Measurements from ENCODE around the gene TMEM120A. TPM values are rescaled to one million over a fixed set of nuclear protein-coding genes. Genes with fewer than 3 reads are reported as not detected.

Gene TMEM120A
- total RNA-seq, 1 donor from 2014 or later: 26.4 TPM

DNA sequence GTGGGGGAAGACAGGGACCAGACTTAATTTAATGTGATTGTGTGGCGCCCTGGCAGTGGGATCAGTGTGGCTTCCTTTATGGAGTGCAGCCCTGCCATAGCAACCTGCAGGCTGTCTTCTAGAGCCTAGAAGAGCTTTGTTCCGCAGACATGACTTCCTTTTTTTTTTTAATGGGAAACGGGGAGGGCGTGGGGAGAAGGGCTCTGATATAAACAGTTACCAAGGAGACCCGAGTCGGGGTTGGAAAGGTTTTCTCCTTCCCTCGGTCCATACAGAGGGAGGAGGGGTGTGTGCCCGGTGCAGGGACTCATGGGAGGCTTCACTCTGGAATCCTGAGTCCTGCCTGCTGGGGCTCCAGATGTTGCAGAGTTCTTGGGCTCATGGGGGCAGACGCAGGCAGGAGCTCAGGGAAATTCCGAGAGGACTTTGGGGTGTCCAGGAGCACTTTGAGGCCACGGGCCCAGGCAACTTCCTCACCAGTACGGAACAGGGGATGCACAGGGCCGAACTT is 26.9 kb downstream of the TMEM120A start:
- DNase-seq: no peak
- peaks cover 19% of the 10 kb centered on the region for H3K27me3 Mint-ChIP-seq (ENCODE audit: unreplicated experiment)
- no peaks in the 10 kb centered on the region for H3K36me3 Mint-ChIP-seq (ENCODE audit: unreplicated experiment)
- H3K9me3 Mint-ChIP-seq (ENCODE audit: unreplicated experiment): peaks cover 31% of the 10 kb centered on the region
- peaks cover 53% of the 10 kb centered on the region for H3K4me1 Mint-ChIP-seq (ENCODE audit: low read depth, unreplicated experiment)
- H3K27ac Mint-ChIP-seq (ENCODE audit: unreplicated experiment): peak overlapping the region; percentile 98
- TF ChIP-seq, protein P1, sequence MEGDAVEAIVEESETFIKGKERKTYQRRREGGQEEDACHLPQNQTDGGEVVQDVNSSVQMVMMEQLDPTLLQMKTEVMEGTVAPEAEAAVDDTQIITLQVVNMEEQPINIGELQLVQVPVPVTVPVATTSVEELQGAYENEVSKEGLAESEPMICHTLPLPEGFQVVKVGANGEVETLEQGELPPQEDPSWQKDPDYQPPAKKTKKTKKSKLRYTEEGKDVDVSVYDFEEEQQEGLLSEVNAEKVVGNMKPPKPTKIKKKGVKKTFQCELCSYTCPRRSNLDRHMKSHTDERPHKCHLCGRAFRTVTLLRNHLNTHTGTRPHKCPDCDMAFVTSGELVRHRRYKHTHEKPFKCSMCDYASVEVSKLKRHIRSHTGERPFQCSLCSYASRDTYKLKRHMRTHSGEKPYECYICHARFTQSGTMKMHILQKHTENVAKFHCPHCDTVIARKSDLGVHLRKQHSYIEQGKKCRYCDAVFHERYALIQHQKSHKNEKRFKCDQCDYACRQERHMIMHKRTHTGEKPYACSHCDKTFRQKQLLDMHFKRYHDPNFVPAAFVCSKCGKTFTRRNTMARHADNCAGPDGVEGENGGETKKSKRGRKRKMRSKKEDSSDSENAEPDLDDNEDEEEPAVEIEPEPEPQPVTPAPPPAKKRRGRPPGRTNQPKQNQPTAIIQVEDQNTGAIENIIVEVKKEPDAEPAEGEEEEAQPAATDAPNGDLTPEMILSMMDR (IDR thresholded peaks at IDR 0.05; ENCODE audit: partially characterized antibody, unreplicated experiment): no peak
- no peak overlapping the region for H3K4me3 Mint-ChIP-seq (ENCODE audit: unreplicated experiment)

GRCh38 chr7:75967055-75967454 is 27.3 kb downstream of the TMEM120A start:
- Mint-ChIP-seq H3K27me3 (ENCODE audit: unreplicated experiment) (peaks cover 18% of the 10 kb centered on the region), H3K4me1 (ENCODE audit: low read depth, unreplicated experiment) (peaks cover 50% of the 10 kb centered on the region), H3K27ac (ENCODE audit: unreplicated experiment) (peak overlapping the region; percentile 98), H3K36me3 (ENCODE audit: unreplicated experiment) (no peaks in the 10 kb centered on the region), H3K9me3 (ENCODE audit: unreplicated experiment) (peaks cover 31% of the 10 kb centered on the region), H3K4me3 (ENCODE audit: unreplicated experiment) (no peak overlapping the region)
- TF ChIP-seq, protein P1 (IDR thresholded peaks at IDR 0.05; ENCODE audit: partially characterized antibody, unreplicated experiment): no peak
- no peak for DNase-seq

GRCh38 chr7:75966190-75966961 is 28.0 kb downstream of the TMEM120A start:
- H3K4me3 Mint-ChIP-seq (ENCODE audit: unreplicated experiment): peak overlapping the region; percentile 74
- H3K27me3 Mint-ChIP-seq (ENCODE audit: unreplicated experiment): peaks cover 14% of the 10 kb centered on the region
- H3K27ac Mint-ChIP-seq (ENCODE audit: unreplicated experiment): peak overlapping the region; percentile 98
- TF ChIP-seq, protein P1 (IDR thresholded peaks at IDR 0.05; ENCODE audit: partially characterized antibody, unreplicated experiment): no peak
- H3K36me3 Mint-ChIP-seq (ENCODE audit: unreplicated experiment): no peaks in the 10 kb centered on the region
- peaks cover 44% of the 10 kb centered on the region for H3K4me1 Mint-ChIP-seq (ENCODE audit: low read depth, unreplicated experiment)
- DNase-seq: peak; percentile 71
- peaks cover 27% of the 10 kb centered on the region for H3K9me3 Mint-ChIP-seq (ENCODE audit: unreplicated experiment)

GRCh38 chr7:75965617-75966016 is 28.8 kb downstream of the TMEM120A start:
- H3K27ac Mint-ChIP-seq (ENCODE audit: unreplicated experiment): peak overlapping the region; percentile 98
- H3K36me3 Mint-ChIP-seq (ENCODE audit: unreplicated experiment): no peaks in the 10 kb centered on the region

More at GRCh38 chr7:75965617-75966016, 28.8 kb downstream of the TMEM120A start:
- TF ChIP-seq, protein P1 (IDR thresholded peaks at IDR 0.05; ENCODE audit: partially characterized antibody, unreplicated experiment): no peak
- DNase-seq: no peak
- Mint-ChIP-seq H3K4me3 (ENCODE audit: unreplicated experiment) (peak overlapping the region; percentile 70), H3K27me3 (ENCODE audit: unreplicated experiment) (peaks cover 14% of the 10 kb centered on the region), H3K9me3 (ENCODE audit: unreplicated experiment) (peaks cover 25% of the 10 kb centered on the region), H3K4me1 (ENCODE audit: low read depth, unreplicated experiment) (peaks cover 41% of the 10 kb centered on the region)
